ENCODE results near the gene HIF1AN.

- no peak for TF ChIP-seq CTCF (conservative IDR thresholded peaks at IDR 0.05 in 1 of 2, IDR thresholded peaks at IDR 0.05 in 1 of 2; ENCODE audit: extremely low read depth in 1 of 2, insufficient read depth in 1 of 2, low read depth in 1 of 2, low read length in 2 of 2)
- no peak for TF ChIP-seq EZH2 (IDR thresholded peaks at IDR 0.05; ENCODE audit: borderline replicate concordance, low read length)
These were observed 12.8 kb upstream of the HIF1AN start for GRCh38 chr10:100522945-100523344.
